Measurements from ENCODE around the gene NCCRP1. TPM values are rescaled to one million over a fixed set of nuclear protein-coding genes. Genes with fewer than 3 reads are reported as not detected.

The NCCRP1 gene
- total RNA-seq, 1 donor from 2014 or later = 0.61 TPM

GRCh38 chr19:39183104-39183503 is 13.7 kb upstream of the NCCRP1 start:
- peaks cover 4% of the 10 kb centered on the region for H3K27me3 Mint-ChIP-seq (ENCODE audit: unreplicated experiment)
- no peak overlapping the region for H3K4me3 Mint-ChIP-seq (ENCODE audit: unreplicated experiment)

GRCh38 chr19:39186391-39186790 is 10.4 kb upstream of the NCCRP1 start:
- Mint-ChIP-seq H3K9me3 (ENCODE audit: unreplicated experiment) (no peaks in the 10 kb centered on the region), H3K4me1 (ENCODE audit: low read depth, unreplicated experiment) (peaks cover 6% of the 10 kb centered on the region), H3K27ac (ENCODE audit: unreplicated experiment) (no peak overlapping the region), H3K4me3 (ENCODE audit: unreplicated experiment) (no peak overlapping the region), H3K36me3 (ENCODE audit: unreplicated experiment) (no peaks in the 10 kb centered on the region), H3K27me3 (ENCODE audit: unreplicated experiment) (peaks cover 4% of the 10 kb centered on the region)
- DNase-seq = no peak
- TF ChIP-seq CTCF (IDR thresholded peaks at IDR 0.05; ENCODE audit: partially characterized antibody, unreplicated experiment) = no peak

More at GRCh38 chr19:39183104-39183503, 13.7 kb upstream of the NCCRP1 start:
- TF ChIP-seq CTCF (IDR thresholded peaks at IDR 0.05; ENCODE audit: partially characterized antibody, unreplicated experiment) = no peak
- no peak overlapping the region for H3K27ac Mint-ChIP-seq (ENCODE audit: unreplicated experiment)
- H3K9me3 Mint-ChIP-seq (ENCODE audit: unreplicated experiment) = peaks cover 4% of the 10 kb centered on the region
- no peaks in the 10 kb centered on the region for H3K36me3 Mint-ChIP-seq (ENCODE audit: unreplicated experiment)
- no peak for DNase-seq
- peaks cover 1% of the 10 kb centered on the region for H3K4me1 Mint-ChIP-seq (ENCODE audit: low read depth, unreplicated experiment)

GRCh38 chr19:39187552-39187943 is 9.2 kb upstream of the NCCRP1 start:
- Mint-ChIP-seq H3K4me3 (ENCODE audit: unreplicated experiment) (no peak overlapping the region), H3K9me3 (ENCODE audit: unreplicated experiment) (no peaks in the 10 kb centered on the region), H3K4me1 (ENCODE audit: low read depth, unreplicated experiment) (peaks cover 6% of the 10 kb centered on the region), H3K36me3 (ENCODE audit: unreplicated experiment) (no peaks in the 10 kb centered on the region), H3K27ac (ENCODE audit: unreplicated experiment) (no peak overlapping the region), H3K27me3 (ENCODE audit: unreplicated experiment) (peaks cover 2% of the 10 kb centered on the region)
- TF ChIP-seq CTCF (IDR thresholded peaks at IDR 0.05; ENCODE audit: partially characterized antibody, unreplicated experiment) = peak; percentile 56
- DNase-seq = no peak

- Mint-ChIP-seq H3K9me3 (ENCODE audit: unreplicated experiment) (no peaks in the 10 kb centered on the region), H3K27ac (ENCODE audit: unreplicated experiment) (no peak overlapping the region), H3K4me3 (ENCODE audit: unreplicated experiment) (peak overlapping the region; percentile 49), H3K4me1 (ENCODE audit: low read depth, unreplicated experiment) (peaks cover 6% of the 10 kb centered on the region), H3K27me3 (ENCODE audit: unreplicated experiment) (peaks cover 4% of the 10 kb centered on the region), H3K36me3 (ENCODE audit: unreplicated experiment) (no peaks in the 10 kb centered on the region)
- DNase-seq = no peak
- TF ChIP-seq CTCF (IDR thresholded peaks at IDR 0.05; ENCODE audit: partially characterized antibody, unreplicated experiment) = no peak
Measured at GRCh38 chr19:39188960-39189359, 7.8 kb upstream of the NCCRP1 start.

GRCh38 chr19:39190768-39191167 is 6.0 kb upstream of the NCCRP1 start:
- peaks cover 5% of the 10 kb centered on the region for H3K4me1 Mint-ChIP-seq (ENCODE audit: low read depth, unreplicated experiment)
- peaks cover 6% of the 10 kb centered on the region for H3K27me3 Mint-ChIP-seq (ENCODE audit: unreplicated experiment)
- H3K36me3 Mint-ChIP-seq (ENCODE audit: unreplicated experiment) = no peaks in the 10 kb centered on the region
- no peak for DNase-seq
- H3K9me3 Mint-ChIP-seq (ENCODE audit: unreplicated experiment) = peaks cover 6% of the 10 kb centered on the region
- no peak for TF ChIP-seq CTCF (IDR thresholded peaks at IDR 0.05; ENCODE audit: partially characterized antibody, unreplicated experiment)
- H3K4me3 Mint-ChIP-seq (ENCODE audit: unreplicated experiment) = no peak overlapping the region
- H3K27ac Mint-ChIP-seq (ENCODE audit: unreplicated experiment) = no peak overlapping the region
